Neural progenitor cell (in vitro differentiated cells): ENCODE measurements around the gene PRDM5.

Experiments used
- CTCF ChIP-seq: fragments of 200-600 bp; sonication (generic); IDR thresholded peaks from 2 replicates; pipeline ENCODE4 v1.5.1; 2017; ENCODE audit warnings: antibody characterized with exemption, mild to moderate bottlenecking
- EZH2 ChIP-seq: fragments of 200-600 bp; sonication (generic); IDR thresholded peaks from 2 replicates; pipeline ENCODE4 v1.6.1; 2017; ENCODE audit warnings: antibody characterized with exemption, mild to moderate bottlenecking, moderate library complexity
- EZH2phosphoT487 ChIP-seq: fragments of 200-600 bp; sonication (generic); IDR thresholded peaks from 2 replicates; pipeline ENCODE4 v1.6.1; 2017; ENCODE audit warnings: antibody characterized with exemption

- TF ChIP-seq CTCF = no peak
- TF ChIP-seq EZH2 = no peak
- TF ChIP-seq EZH2phosphoT487 = no peak
These were observed 38.2 kb upstream of the PRDM5 start for GRCh38 chr4:120960656-120961267.
